Activated T-helper 1 cell treated with anti-CD3 and anti-CD28 coated beads, Interleukin-2, amount 50 U/mL, for 16 hours (primary cell): ENCODE results near the gene ATP6V1B1.

Experiments used
- DNase-seq, 2 donors: peaks; one replicate each; pipeline ENCODE4 v3.0.0-alpha.2; 2020; ENCODE audit warnings: low read depth in 1 of 2, low spot score in 1 of 2

The ATP6V1B1 gene

DNA sequence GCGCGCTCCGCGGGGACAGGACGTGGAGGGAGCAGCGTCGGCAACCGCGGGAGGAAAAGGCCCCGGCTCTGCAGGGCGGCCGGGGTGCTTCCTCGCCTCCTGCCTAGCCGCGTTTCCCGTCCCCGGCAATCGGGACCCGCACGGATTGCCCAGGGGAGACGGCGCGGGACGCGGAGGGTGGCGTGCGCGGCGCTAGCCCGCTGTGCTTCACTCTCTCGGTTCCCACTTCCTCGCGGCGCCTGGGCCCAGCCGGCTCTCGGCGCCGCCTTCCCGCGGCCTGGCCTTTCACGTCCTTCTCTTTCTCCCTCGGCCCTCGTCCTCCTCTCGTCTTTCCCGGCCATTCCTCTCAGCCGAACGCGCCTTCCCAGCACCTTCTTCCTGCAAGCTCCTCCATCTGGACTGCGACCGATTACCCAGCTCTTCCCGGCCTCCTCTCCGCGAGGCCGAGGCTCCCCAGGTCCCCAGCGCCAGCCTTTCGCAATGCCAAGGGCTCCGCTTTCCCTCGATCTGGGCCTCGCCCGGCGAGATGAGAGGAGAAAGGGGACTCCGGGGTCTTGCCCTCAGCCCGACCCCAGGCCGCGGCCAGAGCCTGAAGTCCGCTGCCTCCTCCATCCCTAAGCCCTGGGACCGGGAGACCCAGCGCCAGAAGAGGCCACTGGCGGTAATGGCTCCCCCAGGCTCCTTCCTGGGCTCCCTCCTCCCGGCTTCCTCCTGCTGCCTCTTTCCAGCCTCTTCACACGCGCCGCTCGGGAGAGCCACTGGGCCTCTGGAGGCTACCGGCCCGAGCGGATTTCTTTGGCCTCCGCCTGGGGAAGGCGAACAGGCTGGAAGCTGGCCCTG, 34.3 kb upstream of the ATP6V1B1 start:
- no peak for DNase-seq

- DNase-seq, result no peak
These were observed 33.6 kb upstream of the ATP6V1B1 start for GRCh38 chr2:70902067-70902442.

DNA sequence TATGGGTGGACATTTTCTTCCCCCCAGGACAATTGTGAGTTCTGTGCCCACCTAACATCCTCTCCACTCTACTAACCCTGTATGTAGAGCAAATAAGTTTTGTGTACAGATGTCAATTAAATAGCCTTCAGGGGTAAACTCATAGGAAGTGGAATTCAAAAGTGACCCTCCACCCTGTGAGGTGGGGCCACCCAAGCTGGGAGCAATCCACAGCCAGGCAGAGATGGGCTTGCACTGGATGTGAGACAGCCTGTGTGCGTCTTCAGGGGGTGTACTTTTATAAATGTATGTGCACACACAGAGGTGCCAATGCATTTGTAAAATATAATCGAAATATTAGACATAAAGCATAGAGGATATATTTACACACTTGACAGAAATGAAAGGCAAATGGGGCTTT, 33.1 kb upstream of the ATP6V1B1 start:
- no peak for DNase-seq

DNA sequence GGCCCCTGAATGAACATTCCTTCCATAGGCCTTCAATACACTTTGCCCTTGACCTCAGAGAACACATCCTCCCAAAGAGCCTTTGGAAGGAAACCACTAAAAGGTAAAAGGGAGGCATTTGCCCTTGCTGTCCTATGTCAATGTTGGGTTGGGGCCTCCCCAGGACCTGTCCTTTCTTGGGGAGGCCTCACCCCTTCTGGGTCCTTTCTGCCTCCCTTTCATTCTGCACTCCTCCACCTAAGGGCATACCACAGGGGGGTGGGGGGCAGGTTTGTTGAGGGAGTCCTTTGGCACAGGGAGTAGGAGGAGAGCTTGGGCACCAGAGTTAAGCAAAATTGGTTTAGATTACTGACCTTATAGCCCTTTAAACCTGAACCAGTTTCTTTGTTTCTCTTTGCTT, 32.5 kb upstream of the ATP6V1B1 start:
- DNase-seq, result no peak

DNA sequence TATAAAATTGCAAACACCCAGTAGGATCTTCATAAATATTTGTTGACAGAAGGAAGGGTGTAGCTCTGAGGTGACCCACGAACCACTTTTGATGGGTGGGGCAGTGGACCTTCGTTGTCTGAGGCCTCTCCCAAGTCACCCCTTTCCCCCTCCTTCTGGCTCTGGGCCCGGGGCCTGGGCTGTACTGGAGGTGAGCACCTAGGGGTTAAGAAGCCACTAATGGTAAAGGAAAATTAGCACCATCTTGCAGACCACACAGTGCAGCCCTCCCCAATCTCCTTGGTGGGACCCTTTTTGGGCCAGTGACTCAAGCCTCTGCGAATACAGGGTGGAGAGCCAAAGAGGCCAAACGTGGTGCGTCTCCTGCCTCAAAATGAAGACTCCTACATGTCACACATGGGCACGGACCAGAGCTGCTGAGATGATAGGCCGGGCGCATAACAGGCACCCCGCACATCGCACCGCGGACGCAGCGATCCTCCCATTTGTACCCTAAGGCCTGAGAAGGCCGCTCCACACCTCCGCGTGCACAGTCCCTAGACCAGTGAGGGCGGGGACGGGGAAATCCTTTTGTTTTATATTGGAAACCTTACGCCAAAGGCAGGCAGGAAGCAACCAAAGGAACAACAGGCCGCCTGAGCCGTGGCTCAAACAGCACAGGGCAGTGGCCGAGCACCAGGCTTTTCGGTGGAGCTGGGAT, 31.9 kb upstream of the ATP6V1B1 start:
- DNase-seq, result no peak

- no peak for DNase-seq
These were observed 31.1 kb upstream of the ATP6V1B1 start for GRCh38 chr2:70904371-70905216.

DNA sequence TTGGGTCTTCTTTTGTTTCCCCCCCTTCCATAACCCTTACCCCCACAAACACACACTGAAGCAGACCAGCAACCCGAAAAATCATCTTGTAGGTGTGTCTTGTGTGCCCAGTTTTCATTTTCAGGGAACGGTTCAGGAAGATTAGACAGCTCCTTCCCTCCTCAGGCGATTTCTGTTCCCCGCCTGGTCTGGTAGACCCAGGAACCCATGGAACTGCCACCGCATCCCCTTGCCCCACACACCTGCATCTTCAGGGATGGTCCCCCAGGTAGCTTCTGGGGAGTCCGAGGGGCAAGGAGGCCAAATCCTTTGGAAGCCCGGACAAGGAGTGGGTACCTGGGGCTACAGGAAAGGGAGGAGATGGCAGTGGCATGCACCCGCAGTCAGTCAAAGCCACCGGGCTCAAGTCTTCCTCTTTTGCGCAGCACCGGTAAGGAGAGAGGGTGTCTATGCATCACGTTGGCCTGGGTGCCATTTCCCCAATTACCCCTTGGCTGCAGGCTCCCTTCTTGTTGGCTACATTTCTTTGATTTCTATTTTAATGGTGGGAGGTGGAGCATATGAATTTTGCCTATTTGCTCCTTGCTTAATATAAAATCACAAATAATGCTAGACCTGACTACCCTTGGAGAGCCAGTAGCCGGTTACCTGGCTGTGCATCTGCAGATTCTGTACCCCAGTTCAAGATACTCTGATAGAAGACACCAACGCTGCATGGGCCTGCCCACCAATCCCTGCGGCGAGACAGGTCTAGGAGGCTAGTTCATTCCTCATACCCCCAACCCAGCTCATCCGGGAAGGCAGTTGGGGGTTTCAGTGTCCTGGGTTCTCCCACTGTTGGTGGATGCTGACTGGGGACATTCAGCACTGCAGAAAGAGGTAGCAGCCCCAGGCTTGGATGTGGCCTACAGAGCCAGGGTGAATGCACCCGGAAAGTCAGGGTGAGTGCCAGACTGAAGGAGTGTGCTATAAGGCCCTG, 30.0 kb upstream of the ATP6V1B1 start:
- no peak for DNase-seq

DNA sequence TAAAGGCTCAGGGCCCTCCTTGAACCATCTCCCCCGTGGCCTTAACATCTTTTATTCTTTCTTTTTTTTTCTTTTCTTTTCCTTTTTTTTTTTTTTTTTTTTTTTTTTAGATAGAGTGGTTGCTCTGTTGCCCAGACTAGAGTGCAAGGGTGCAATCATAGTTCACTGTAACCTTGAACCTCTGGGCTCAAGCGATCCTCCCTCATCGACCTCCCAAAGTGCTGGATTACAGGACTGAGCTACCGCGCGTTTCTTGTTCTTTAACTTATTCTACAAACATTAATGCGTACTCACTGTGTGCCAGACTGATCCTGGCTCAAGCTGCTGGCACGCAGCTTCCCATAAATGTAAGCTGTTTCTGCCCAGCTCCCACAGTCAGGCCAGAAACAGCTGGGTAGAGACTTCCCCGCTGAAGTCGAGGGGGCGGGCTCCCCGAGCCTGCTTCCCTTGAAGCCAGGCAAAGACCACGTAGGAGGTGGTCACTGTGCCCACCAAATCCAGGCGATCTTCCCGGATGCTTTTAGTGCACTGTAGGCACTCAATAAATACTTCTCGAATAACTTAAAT, 29.2 kb upstream of the ATP6V1B1 start:
- DNase-seq, result no peak

- no peak for DNase-seq
These were observed 28.3 kb upstream of the ATP6V1B1 start for GRCh38 chr2:70907130-70908057.

- no peak for DNase-seq
These were observed 19.4 kb upstream of the ATP6V1B1 start for GRCh38 chr2:70916291-70916690.

DNA sequence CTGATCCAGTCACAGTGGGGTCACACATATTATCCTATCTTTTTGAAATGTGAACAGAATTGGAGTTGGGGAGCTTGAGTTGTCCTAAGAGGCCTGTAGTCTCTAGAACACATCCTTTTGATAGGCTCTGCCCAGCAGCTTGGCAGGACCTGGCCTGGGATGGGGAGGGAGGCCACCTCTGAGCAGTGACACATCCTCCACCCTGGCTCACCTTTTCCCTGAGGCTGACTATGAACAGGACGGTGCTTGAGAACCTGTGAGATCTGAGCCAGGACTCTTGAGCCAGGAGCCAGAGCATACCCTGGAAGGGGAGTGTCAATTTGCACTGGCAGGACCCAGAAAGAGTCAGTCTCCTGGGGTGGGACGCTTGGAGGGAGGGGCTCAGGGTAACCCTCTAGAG, 17.7 kb upstream of the ATP6V1B1 start:
- DNase-seq, result no peak

- peak; percentile 41 to 48 for DNase-seq
These were observed 15.9 kb upstream of the ATP6V1B1 start for GRCh38 chr2:70919672-70920366.

DNA sequence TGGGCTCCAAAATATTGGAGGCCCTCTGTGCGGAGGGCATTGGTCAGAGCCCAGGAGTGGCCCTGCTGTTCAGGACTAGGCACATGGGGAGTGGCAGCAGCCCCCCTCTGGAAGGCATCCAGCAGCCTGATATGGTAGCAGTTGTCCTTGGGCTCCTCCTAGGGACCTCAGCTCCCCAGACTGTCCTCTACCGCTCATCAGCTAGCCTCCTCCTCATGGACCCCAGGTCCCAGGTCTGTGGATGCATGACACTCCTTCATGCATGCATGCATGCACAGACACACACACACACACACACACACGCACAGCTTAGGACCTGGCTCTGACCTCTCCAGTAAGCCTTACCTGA, 15.4 kb upstream of the ATP6V1B1 start:
- no peak for DNase-seq

- DNase-seq, result no peak
These were observed 14.7 kb upstream of the ATP6V1B1 start for GRCh38 chr2:70921031-70921430.

GRCh38 chr2:70921839-70922234, 13.9 kb upstream of the ATP6V1B1 start:
- DNase-seq, result no peak

- no peak for DNase-seq
These were observed 13.2 kb upstream of the ATP6V1B1 start for GRCh38 chr2:70922235-70923234.

GRCh38 chr2:70923378-70924015, 12.2 kb upstream of the ATP6V1B1 start:
- no peak for DNase-seq
